OCI-LY1 (cell line): ENCODE results near the gene SHTN1.

Source experiments
- EZH2 ChIP-seq: fragments of 200-600 bp; sonication (generic), shearing (Covaris generic); IDR thresholded peaks from 2 replicates; pipeline ENCODE4 v1.8.0; 2017; ENCODE audit warnings: borderline replicate concordance, mixed run types, mild to moderate bottlenecking, antibody characterized with exemption, low read length, moderate library complexity, mixed read lengths
- TF ChIP-seq, protein P1 (sequence below): fragments of 200-600 bp; sonication (generic), shearing (Covaris generic); IDR thresholded peaks from 2 replicates; pipeline ENCODE4 v1.5.1; 2017; ENCODE audit warnings: mild to moderate bottlenecking, antibody characterized with exemption, low read length, moderate library complexity, mixed read lengths

DNA sequence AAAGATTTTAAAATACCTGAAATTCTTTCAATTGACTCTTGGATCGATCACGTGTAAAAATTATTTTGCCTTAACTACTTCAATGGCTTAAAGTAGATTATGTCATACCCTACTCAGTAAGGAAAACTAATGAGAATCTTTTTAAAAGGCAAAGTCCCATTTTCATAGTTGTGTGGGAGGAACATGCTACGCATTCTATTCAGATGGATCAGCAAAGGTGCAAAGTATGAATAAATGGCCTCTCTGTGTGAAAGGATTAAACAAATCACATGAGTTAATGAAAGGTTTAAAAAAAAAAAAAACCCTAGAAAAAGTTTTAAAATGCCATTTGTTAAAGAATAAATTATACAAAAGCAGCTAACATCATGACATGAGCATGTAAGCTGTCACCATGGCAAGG is 78.6 kb downstream of the SHTN1 start:
- TF ChIP-seq, protein P1, sequence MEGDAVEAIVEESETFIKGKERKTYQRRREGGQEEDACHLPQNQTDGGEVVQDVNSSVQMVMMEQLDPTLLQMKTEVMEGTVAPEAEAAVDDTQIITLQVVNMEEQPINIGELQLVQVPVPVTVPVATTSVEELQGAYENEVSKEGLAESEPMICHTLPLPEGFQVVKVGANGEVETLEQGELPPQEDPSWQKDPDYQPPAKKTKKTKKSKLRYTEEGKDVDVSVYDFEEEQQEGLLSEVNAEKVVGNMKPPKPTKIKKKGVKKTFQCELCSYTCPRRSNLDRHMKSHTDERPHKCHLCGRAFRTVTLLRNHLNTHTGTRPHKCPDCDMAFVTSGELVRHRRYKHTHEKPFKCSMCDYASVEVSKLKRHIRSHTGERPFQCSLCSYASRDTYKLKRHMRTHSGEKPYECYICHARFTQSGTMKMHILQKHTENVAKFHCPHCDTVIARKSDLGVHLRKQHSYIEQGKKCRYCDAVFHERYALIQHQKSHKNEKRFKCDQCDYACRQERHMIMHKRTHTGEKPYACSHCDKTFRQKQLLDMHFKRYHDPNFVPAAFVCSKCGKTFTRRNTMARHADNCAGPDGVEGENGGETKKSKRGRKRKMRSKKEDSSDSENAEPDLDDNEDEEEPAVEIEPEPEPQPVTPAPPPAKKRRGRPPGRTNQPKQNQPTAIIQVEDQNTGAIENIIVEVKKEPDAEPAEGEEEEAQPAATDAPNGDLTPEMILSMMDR = no peak
- TF ChIP-seq EZH2 = no peak
